H9 (cell line): ENCODE results near the gene KDM4C. TPM values are rescaled to one million over a fixed set of nuclear protein-coding genes. Genes with fewer than 3 reads are reported as not detected.

ENCODE experiments used
- DNase-seq: peaks from one replicate; pipeline ENCODE4 v3.0.0-alpha.2; 2017
- H2AFZ ChIP-seq: one replicate; pipeline ENCODE4 v1.6.1; 2013; ENCODE audit warnings: mild to moderate bottlenecking, low read length, control low read depth, moderate library complexity
- H2AK5ac ChIP-seq: 2 replicates; pipeline ENCODE4 v1.6.1; 2013; ENCODE audit warnings: low read length, control low read depth, mixed read lengths; ENCODE audit not compliant: insufficient read length
- H2BK120ac ChIP-seq: one replicate; pipeline ENCODE4 v1.6.1; 2013; ENCODE audit warnings: low read depth, mild to moderate bottlenecking, low read length, control low read depth, inconsistent platforms; ENCODE audit not compliant: poor library complexity, severe bottlenecking
- H2BK12ac ChIP-seq: 2 replicates; pipeline ENCODE4 v1.6.1; 2013; ENCODE audit warnings: low read length, control low read depth, mixed read lengths, low read depth; ENCODE audit not compliant: insufficient read length
- H2BK15ac ChIP-seq: 2 replicates; pipeline ENCODE4 v1.6.1; 2013; ENCODE audit warnings: low read depth, low read length, control low read depth
- H2BK20ac ChIP-seq: one replicate; pipeline ENCODE4 v1.6.1; 2013; ENCODE audit warnings: low read depth, mild to moderate bottlenecking, low read length, control low read depth, inconsistent platforms; ENCODE audit not compliant: poor library complexity, severe bottlenecking
- H2BK5ac ChIP-seq: 2 replicates; pipeline ENCODE4 v1.6.1; 2013; ENCODE audit warnings: low read length, control low read depth, mixed read lengths; ENCODE audit not compliant: insufficient read length
- H3K14ac ChIP-seq: 2 replicates; pipeline ENCODE4 v1.6.1; 2013; ENCODE audit warnings: low read length, control low read depth; ENCODE audit not compliant: insufficient read depth
- H3K18ac ChIP-seq: 2 replicates; pipeline ENCODE4 v1.6.1; 2013; ENCODE audit warnings: low read depth, mild to moderate bottlenecking, mixed read lengths, low read length, control low read depth; ENCODE audit not compliant: insufficient read length
- H3K23ac ChIP-seq: 2 replicates; pipeline ENCODE4 v1.6.1; 2013; ENCODE audit warnings: low read length, control low read depth, mixed read lengths, low read depth; ENCODE audit not compliant: insufficient read length
- H3K23me2 ChIP-seq: 2 replicates; pipeline ENCODE4 v1.6.1; 2013; ENCODE audit warnings: low read depth, mild to moderate bottlenecking, mixed read lengths, low read length, control low read depth; ENCODE audit not compliant: insufficient read length, poor library complexity, severe bottlenecking
- H3K27ac ChIP-seq: 2 replicates; pipeline ENCODE4 v1.5.1; 2013; ENCODE audit warnings: low read length, control low read depth, mixed read lengths, low read depth; ENCODE audit not compliant: insufficient read length
- H3K27me3 ChIP-seq: 2 replicates; pipeline ENCODE4 v1.6.1; 2013; ENCODE audit warnings: low read length, control low read depth, inconsistent platforms; ENCODE audit not compliant: insufficient read depth
- H3K4ac ChIP-seq: 2 replicates; pipeline ENCODE4 v1.6.1; 2013; ENCODE audit warnings: low read depth, mild to moderate bottlenecking, control low read depth, inconsistent platforms, low read length, moderate library complexity
- H3K4me1 ChIP-seq: 2 replicates; pipeline ENCODE4 v1.6.1; 2013; ENCODE audit warnings: low read length, control low read depth, inconsistent platforms; ENCODE audit not compliant: insufficient read depth
- H3K4me2 ChIP-seq: 2 replicates; pipeline ENCODE4 v1.6.1; 2013; ENCODE audit warnings: low read length, control low read depth, mixed read lengths; ENCODE audit not compliant: insufficient read length, insufficient read depth
- H3K56ac ChIP-seq: 2 replicates; pipeline ENCODE4 v1.6.1; 2013; ENCODE audit warnings: low read depth, mild to moderate bottlenecking, mixed read lengths, low read length, control low read depth; ENCODE audit not compliant: insufficient read length
- H3K79me1 ChIP-seq: 2 replicates; pipeline ENCODE4 v1.6.1; 2013; ENCODE audit warnings: low read depth, mild to moderate bottlenecking, moderate library complexity, low read length, control low read depth, inconsistent platforms; ENCODE audit not compliant: insufficient read depth, poor library complexity, severe bottlenecking
- H3K79me2 ChIP-seq: 2 replicates; pipeline ENCODE4 v1.6.1; 2013; ENCODE audit warnings: low read length, control low read depth, inconsistent platforms; ENCODE audit not compliant: insufficient read depth
- H3K9ac ChIP-seq: 2 replicates; pipeline ENCODE4 v1.6.1; 2013; ENCODE audit warnings: low read length, control low read depth, mixed read lengths; ENCODE audit not compliant: insufficient read length; ENCODE audit errors: extremely low read depth
- H3K9me3 ChIP-seq: one replicate; pipeline ENCODE4 v1.6.1; 2013; ENCODE audit warnings: low read depth, low read length, inconsistent platforms; ENCODE audit not compliant: control insufficient read depth
- H3T11ph ChIP-seq: one replicate; pipeline ENCODE4 v1.6.1; 2013; ENCODE audit warnings: mild to moderate bottlenecking, low read length, control low read depth, inconsistent platforms
- H4K20me1 ChIP-seq: one replicate; pipeline ENCODE4 v1.6.1; 2013; ENCODE audit not compliant: control insufficient read depth, insufficient read length, insufficient read depth
- H4K5ac ChIP-seq: 2 replicates; pipeline ENCODE4 v1.6.1; 2013; ENCODE audit warnings: low read depth, mild to moderate bottlenecking, mixed read lengths, low read length, control low read depth; ENCODE audit not compliant: insufficient read length
- H4K8ac ChIP-seq: replicated peaks from 2 replicates; pipeline ENCODE4 v1.6.1; 2013; ENCODE audit warnings: low read length, control low read depth, mixed read lengths, low read depth; ENCODE audit not compliant: insufficient read length
- H4K91ac ChIP-seq: 2 replicates; pipeline ENCODE4 v1.6.1; 2013; ENCODE audit warnings: low read depth, mild to moderate bottlenecking, moderate library complexity, mixed read lengths, low read length, control low read depth; ENCODE audit not compliant: insufficient read length
- H3K27ac Mint-ChIP-seq, 3 experiments: 2 replicates in 2 of 3; 3 replicates in 1 of 3; pipeline ENCODE4 v1.8.0; 2020 to 2021; ENCODE audit warnings: mixed read lengths in 3 of 3, mild to moderate bottlenecking in 1 of 3, moderate library complexity in 1 of 3
- H3K27me3 Mint-ChIP-seq: 2 replicates; pipeline ENCODE4 v1.8.0; 2021; ENCODE audit warnings: low read depth, mild to moderate bottlenecking, moderate library complexity, mixed read lengths
- H3K36me3 Mint-ChIP-seq, 3 experiments: 2 replicates in 2 of 3; 3 replicates in 1 of 3; pipeline ENCODE4 v1.8.0; 2020 to 2021; ENCODE audit warnings: low read depth in 3 of 3, mixed read lengths in 3 of 3; ENCODE audit not compliant: insufficient read depth in 1 of 3
- H3K4me1 Mint-ChIP-seq, 2 experiments: 2 replicates each; pipeline ENCODE4 v1.8.0; 2020; ENCODE audit warnings: mixed read lengths in 2 of 2
- H3K4me3 Mint-ChIP-seq, 2 experiments: 2 replicates in 1 of 2; 3 replicates in 1 of 2; pipeline ENCODE4 v1.8.0; 2020 to 2021; ENCODE audit warnings: mild to moderate bottlenecking in 2 of 2, mixed read lengths in 2 of 2, moderate library complexity in 1 of 2
- H3K9me3 Mint-ChIP-seq, 2 experiments: 2 replicates in 1 of 2; 3 replicates in 1 of 2; pipeline ENCODE4 v1.8.0; 2020; ENCODE audit warnings: mild to moderate bottlenecking in 2 of 2, mixed read lengths in 2 of 2, moderate library complexity in 1 of 2
- CTCF ChIP-seq: fragments of 200-600 bp; sonication (generic); conservative IDR thresholded peaks from 3 replicates; pipeline ENCODE4 v1.8.0; 2021; ENCODE audit warnings: antibody characterized with exemption, mild to moderate bottlenecking
- WGBS: extraction: QIAGEN DNeasy Blood & Tissue Kit; methylation state at CpG from one replicate; pipeline ENCODE4 v1.1.7; 2013; ENCODE audit warnings: missing lambda C conversion rate, low lambda C conversion rate, mixed read lengths; ENCODE audit not compliant: insufficient read length; ENCODE audit errors: extremely low coverage; 5-methylcytosine and 5-hydroxymethylcytosine counted together
- total RNA-seq: library from RNA; stranded (reverse); gene quantifications from 2 replicates; pipeline ENCODE4 v1.2.1, GENCODE V29; 2021

Gene KDM4C
- total RNA-seq, 1 experiment from 2014 or later: 24.0 TPM

- no peaks in the 10 kb centered on the region for H3K79me2 ChIP-seq
- no peak overlapping the region for H3K4ac ChIP-seq
- DNase-seq: no peak
- H2BK20ac ChIP-seq: no peak overlapping the region
- no peaks in the 10 kb centered on the region for H4K20me1 ChIP-seq
- Mint-ChIP-seq H3K4me3 (no peak overlapping the region), H3K36me3 (no peaks in the 10 kb centered on the region), H3K4me1 (peaks cover 0 to 5% of the 10 kb centered on the region in 2 experiments; a peak in 1 of 4 replicates), H3K9me3 (no peaks in the 10 kb centered on the region), H3K27ac (peak overlapping the region in 2 of 3 experiments; percentile 22 to 53; a peak in 2 of 7 replicates), H3K27me3 (no peaks in the 10 kb centered on the region)
- no peaks in the 10 kb centered on the region for H3K23me2 ChIP-seq
- H2BK120ac ChIP-seq: no peak overlapping the region
- H3K9me3 ChIP-seq: no peaks in the 10 kb centered on the region
- no peaks in the 10 kb centered on the region for H3K27me3 ChIP-seq
- no peak overlapping the region for H4K8ac ChIP-seq
- H3K18ac ChIP-seq: no peak overlapping the region
- no peak overlapping the region for H3K27ac ChIP-seq
- H3K23ac ChIP-seq: no peak overlapping the region
- no peaks in the 10 kb centered on the region for H3K4me1 ChIP-seq
- no peak overlapping the region for H3K56ac ChIP-seq
- H3K4me2 ChIP-seq: no peak overlapping the region
- no peak overlapping the region for H2AFZ ChIP-seq
- H3T11ph ChIP-seq: no peak overlapping the region
- no peak for TF ChIP-seq CTCF
- H3K79me1 ChIP-seq: no peaks in the 10 kb centered on the region
- H4K5ac ChIP-seq: no peak overlapping the region
- H2BK12ac ChIP-seq: no peak overlapping the region
- no peak overlapping the region for H3K9ac ChIP-seq
- H4K91ac ChIP-seq: no peak overlapping the region
- H3K14ac ChIP-seq: no peak overlapping the region
- no peak overlapping the region for H2BK5ac ChIP-seq
- WGBS: no CpG with 5 or more reads among the region's 3 CpGs
- no peak overlapping the region for H2AK5ac ChIP-seq
- no peak overlapping the region for H2BK15ac ChIP-seq
Measured at GRCh38 chr9:7111413-7111812, 353.6 kb downstream of the KDM4C start.
